ENCODE data around the gene MNX1.

MNX1 gene

GRCh38 chr7:157058068-157058467, 47.6 kb upstream of the MNX1 start:
- Histone ChIP-seq H3K4me1 (ENCODE audit: insufficient read depth, low read length) (no peaks in the 10 kb centered on the region), H3K9me3 (ENCODE audit: insufficient read depth, low read length, severe bottlenecking) (peaks cover 3% of the 10 kb centered on the region), H3K9ac (ENCODE audit: low read depth, low read length) (no peak overlapping the region), H3K27ac (ENCODE audit: low read length) (no peak overlapping the region), H3K27me3 (ENCODE audit: insufficient read depth, low read length, poor library complexity) (peaks cover 9% of the 10 kb centered on the region), H4K20me1 (ENCODE audit: insufficient read depth, low read length) (no peaks in the 10 kb centered on the region), H3K36me3 (ENCODE audit: insufficient read depth, low read length) (no peaks in the 10 kb centered on the region), H3K79me2 (ENCODE audit: insufficient read depth, low read length) (no peaks in the 10 kb centered on the region), H3K4me3 (ENCODE audit: low read depth in 1 of 2, low read length in 2 of 2) (no peak overlapping the region), H2AFZ (ENCODE audit: low read depth, low read length) (no peak overlapping the region), H3K4me2 (ENCODE audit: insufficient read depth, low read length) (no peak overlapping the region)
- no peak for ATAC-seq (ENCODE audit: insufficient read depth, low read depth)
- no peak for DNase-seq
- TF ChIP-seq CTCF (IDR thresholded peaks at IDR 0.05; ENCODE audit: borderline replicate concordance, extremely low read depth, low read length, poor library complexity, severe bottlenecking) = no peak
- TF ChIP-seq EZH2 (IDR thresholded peaks at IDR 0.05; ENCODE audit: borderline replicate concordance, low read depth, low read length, severe bottlenecking) = no peak

GRCh38 chr7:157056957-157057902, 46.8 kb upstream of the MNX1 start:
- H3K27ac ChIP-seq (ENCODE audit: low read length) = no peak overlapping the region
- DNase-seq (no peak), ATAC-seq (ENCODE audit: insufficient read depth, low read depth) (no peak)
- no peaks in the 10 kb centered on the region for H4K20me1 ChIP-seq (ENCODE audit: insufficient read depth, low read length)
- no peak overlapping the region for H3K9ac ChIP-seq (ENCODE audit: low read depth, low read length)
- H2AFZ ChIP-seq (ENCODE audit: low read depth, low read length) = no peak overlapping the region
- no peak overlapping the region for H3K4me2 ChIP-seq (ENCODE audit: insufficient read depth, low read length)
- no peaks in the 10 kb centered on the region for H3K4me1 ChIP-seq (ENCODE audit: insufficient read depth, low read length)
- H3K36me3 ChIP-seq (ENCODE audit: insufficient read depth, low read length) = no peaks in the 10 kb centered on the region
- peaks cover 9% of the 10 kb centered on the region for H3K27me3 ChIP-seq (ENCODE audit: insufficient read depth, low read length, poor library complexity)
- H3K4me3 ChIP-seq (ENCODE audit: low read depth in 1 of 2, low read length in 2 of 2) = no peak overlapping the region
- TF ChIP-seq EZH2 (IDR thresholded peaks at IDR 0.05; ENCODE audit: borderline replicate concordance, low read depth, low read length, severe bottlenecking) (no peak), CTCF (IDR thresholded peaks at IDR 0.05; ENCODE audit: borderline replicate concordance, extremely low read depth, low read length, poor library complexity, severe bottlenecking) (no peak)
- peaks cover 5% of the 10 kb centered on the region for H3K9me3 ChIP-seq (ENCODE audit: insufficient read depth, low read length, severe bottlenecking)
- no peaks in the 10 kb centered on the region for H3K79me2 ChIP-seq (ENCODE audit: insufficient read depth, low read length)

- H3K9me3 ChIP-seq (ENCODE audit: insufficient read depth, low read length, severe bottlenecking) = peaks cover 5% of the 10 kb centered on the region
- no peak overlapping the region for H3K9ac ChIP-seq (ENCODE audit: low read depth, low read length)
- H4K20me1 ChIP-seq (ENCODE audit: insufficient read depth, low read length) = no peaks in the 10 kb centered on the region
- no peak for DNase-seq
- H3K4me1 ChIP-seq (ENCODE audit: insufficient read depth, low read length) = no peaks in the 10 kb centered on the region
- H3K36me3 ChIP-seq (ENCODE audit: insufficient read depth, low read length) = no peaks in the 10 kb centered on the region
- H2AFZ ChIP-seq (ENCODE audit: low read depth, low read length) = no peak overlapping the region
- ATAC-seq (ENCODE audit: insufficient read depth, low read depth) = no peak
- no peaks in the 10 kb centered on the region for H3K79me2 ChIP-seq (ENCODE audit: insufficient read depth, low read length)
- no peak for TF ChIP-seq EZH2 (IDR thresholded peaks at IDR 0.05; ENCODE audit: borderline replicate concordance, low read depth, low read length, severe bottlenecking)
- TF ChIP-seq CTCF (IDR thresholded peaks at IDR 0.05; ENCODE audit: borderline replicate concordance, extremely low read depth, low read length, poor library complexity, severe bottlenecking) = no peak
- peaks cover 9% of the 10 kb centered on the region for H3K27me3 ChIP-seq (ENCODE audit: insufficient read depth, low read length, poor library complexity)
- H3K4me3 ChIP-seq (ENCODE audit: low read depth in 1 of 2, low read length in 2 of 2) = no peak overlapping the region
- H3K27ac ChIP-seq (ENCODE audit: low read length) = no peak overlapping the region
- no peak overlapping the region for H3K4me2 ChIP-seq (ENCODE audit: insufficient read depth, low read length)
Observed at GRCh38 chr7:157056246-157056645, 45.8 kb upstream of the MNX1 start.

Data from DND-41 (cell line).